ENCODE results near the gene ZNF653. TPM values are rescaled to one million over a fixed set of nuclear protein-coding genes. Genes with fewer than 3 reads are reported as not detected.
A peak's percentile ranks its signal among the peaks of the same experiment; 100 is the strongest.

ZNF653 gene
- total and polyA plus RNA-seq, 7 donors = 4.0 to 11.5 (median 6.2) TPM

DNA sequence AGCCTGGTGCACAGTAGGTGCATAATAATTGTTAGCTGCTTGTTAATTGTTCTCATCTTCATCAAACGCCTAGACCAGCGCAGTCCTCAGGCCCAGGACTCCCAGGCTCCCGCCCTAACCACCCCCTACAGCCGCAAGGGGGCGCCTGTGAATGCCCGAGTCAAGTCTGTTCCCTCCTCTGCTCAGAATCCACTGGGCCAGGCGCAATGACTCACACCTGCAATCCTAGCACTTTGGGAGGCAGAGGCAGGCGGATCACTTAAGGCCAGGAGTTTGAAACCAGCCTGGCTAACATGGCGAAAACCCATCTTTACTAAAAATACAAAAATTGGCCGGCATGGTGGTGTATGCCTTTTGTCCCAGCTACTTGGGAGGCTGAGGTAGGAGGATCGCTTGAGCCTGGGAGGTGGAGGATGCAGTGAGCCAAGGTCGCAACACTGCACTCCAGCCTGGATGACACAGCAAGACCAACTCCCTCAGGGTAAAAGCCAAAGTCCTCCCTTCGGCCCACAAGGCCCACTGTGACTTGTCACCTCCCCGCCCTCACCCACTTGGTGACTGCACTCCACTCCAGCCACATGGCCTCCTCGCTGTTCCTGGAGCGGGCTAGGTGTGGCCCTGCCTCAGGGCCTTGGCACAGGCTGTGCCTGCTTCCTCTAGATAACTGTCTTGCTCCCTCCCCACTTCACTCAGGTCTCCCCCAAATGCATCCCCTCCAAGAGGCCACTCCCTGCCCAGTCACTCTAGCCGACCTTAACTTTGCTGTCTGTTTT lies 9.1 kb downstream of the ZNF653 start:
- 72 to 76% (median 74%) methylated on average over 17 of the region's 17 CpGs for WGBS, 3 donors
- Histone ChIP-seq H3K27ac (no peak overlapping the region), H3K4me1 (no peaks in the 10 kb centered on the region), H3K4me3 (no peak overlapping the region), H3K36me3 (ENCODE audit: insufficient read depth in 1 of 2, low read depth in 1 of 2) (peaks cover 0 to 47% of the 10 kb centered on the region in 2 donors), H3K9me3 (no peaks in the 10 kb centered on the region), H3K27me3 (ENCODE audit: insufficient read depth in 3 of 3, low read length in 2 of 3) (no peaks in the 10 kb centered on the region)
- TF ChIP-seq, protein P1, sequence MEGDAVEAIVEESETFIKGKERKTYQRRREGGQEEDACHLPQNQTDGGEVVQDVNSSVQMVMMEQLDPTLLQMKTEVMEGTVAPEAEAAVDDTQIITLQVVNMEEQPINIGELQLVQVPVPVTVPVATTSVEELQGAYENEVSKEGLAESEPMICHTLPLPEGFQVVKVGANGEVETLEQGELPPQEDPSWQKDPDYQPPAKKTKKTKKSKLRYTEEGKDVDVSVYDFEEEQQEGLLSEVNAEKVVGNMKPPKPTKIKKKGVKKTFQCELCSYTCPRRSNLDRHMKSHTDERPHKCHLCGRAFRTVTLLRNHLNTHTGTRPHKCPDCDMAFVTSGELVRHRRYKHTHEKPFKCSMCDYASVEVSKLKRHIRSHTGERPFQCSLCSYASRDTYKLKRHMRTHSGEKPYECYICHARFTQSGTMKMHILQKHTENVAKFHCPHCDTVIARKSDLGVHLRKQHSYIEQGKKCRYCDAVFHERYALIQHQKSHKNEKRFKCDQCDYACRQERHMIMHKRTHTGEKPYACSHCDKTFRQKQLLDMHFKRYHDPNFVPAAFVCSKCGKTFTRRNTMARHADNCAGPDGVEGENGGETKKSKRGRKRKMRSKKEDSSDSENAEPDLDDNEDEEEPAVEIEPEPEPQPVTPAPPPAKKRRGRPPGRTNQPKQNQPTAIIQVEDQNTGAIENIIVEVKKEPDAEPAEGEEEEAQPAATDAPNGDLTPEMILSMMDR (IDR thresholded peaks at IDR 0.05) = peak; percentile 50
- peak; percentile 52 to 82 (median 72) for ATAC-seq
- intact Hi-C loops (cut with DNase I) = loop anchor here in 1 of 2 donors (5.0 kb wide), 1 partner anchor 91 kb away; no protein-coding TSS in a partner anchor
- peak; percentile 70 to 84 for DNase-seq

DNA sequence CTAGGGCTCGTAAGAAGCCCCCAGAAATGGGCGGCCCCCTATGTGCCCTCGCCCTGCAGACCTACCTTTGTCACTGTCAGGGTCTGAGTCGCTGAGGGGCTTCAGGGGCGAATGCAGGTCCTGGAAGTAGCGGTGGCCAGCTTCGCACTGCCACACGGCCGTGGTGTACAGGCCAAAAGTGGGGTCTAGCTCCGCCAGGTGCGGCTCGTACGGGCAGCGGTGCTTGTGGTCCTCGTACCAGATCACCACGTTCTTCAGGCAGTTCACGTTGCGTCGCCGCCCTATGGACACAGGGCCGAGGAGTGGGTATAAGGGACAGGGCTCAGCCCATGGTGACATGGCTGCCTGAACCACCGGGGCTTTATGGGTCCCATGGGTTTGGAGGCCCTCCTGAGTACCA lies 9.8 kb downstream of the ZNF653 start:
- TF ChIP-seq, protein P1 (IDR thresholded peaks at IDR 0.05) = no peak
- H3K9me3 ChIP-seq = no peaks in the 10 kb centered on the region
- no peak overlapping the region for H3K27ac ChIP-seq
- DNase-seq = no peak
- no peaks in the 10 kb centered on the region for H3K4me1 ChIP-seq
- intact Hi-C loops (cut with DNase I) = loop anchor here in 1 of 2 donors (5.0 kb wide), 1 partner anchor 91 kb away; no protein-coding TSS in a partner anchor
- no peak for ATAC-seq
- H3K27me3 ChIP-seq (ENCODE audit: insufficient read depth in 3 of 3, low read length in 2 of 3) = no peaks in the 10 kb centered on the region
- 93 to 95% (median 94%) methylated on average over 22 of the region's 22 CpGs for WGBS, 3 donors
- H3K36me3 ChIP-seq (ENCODE audit: insufficient read depth in 1 of 2, low read depth in 1 of 2) = peaks cover 0 to 47% of the 10 kb centered on the region in 2 donors
- no peak overlapping the region for H3K4me3 ChIP-seq

DNA sequence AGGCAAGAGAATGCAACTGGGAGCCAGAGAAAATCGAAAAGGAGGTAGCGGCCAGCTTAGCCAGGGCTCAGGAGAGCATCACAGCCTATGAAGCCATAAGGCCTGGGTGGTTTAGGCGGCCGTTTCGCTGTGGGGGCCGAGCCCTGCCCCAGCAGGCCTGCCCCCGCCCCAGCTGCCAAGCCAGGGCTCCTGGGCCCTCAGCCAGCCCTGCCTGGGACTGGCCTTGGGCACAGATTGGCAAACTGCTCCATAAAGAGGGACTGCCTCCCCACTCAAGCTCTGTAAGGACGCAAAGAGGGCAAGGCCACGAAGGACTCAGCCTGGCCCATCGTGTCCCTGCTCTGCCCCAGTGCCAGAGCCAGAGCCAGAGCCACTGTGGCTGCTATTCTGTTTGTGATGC lies 10.2 kb downstream of the ZNF653 start:
- Histone ChIP-seq H3K27ac (no peak overlapping the region), H3K4me3 (no peak overlapping the region), H3K27me3 (ENCODE audit: insufficient read depth in 3 of 3, low read length in 2 of 3) (no peaks in the 10 kb centered on the region), H3K4me1 (no peaks in the 10 kb centered on the region), H3K9me3 (no peaks in the 10 kb centered on the region), H3K36me3 (ENCODE audit: insufficient read depth in 1 of 2, low read depth in 1 of 2) (peaks cover 0 to 51% of the 10 kb centered on the region in 2 donors)
- DNase-seq (no peak), ATAC-seq (no peak)
- TF ChIP-seq, protein P1 (IDR thresholded peaks at IDR 0.05) = no peak
- intact Hi-C loops (cut with DNase I) = loop anchor here in 1 of 2 donors (5.0 kb wide), 1 partner anchor 92 kb away; no protein-coding TSS in a partner anchor
- WGBS, 3 donors = 60 to 74% (median 74%) methylated on average over 9 to 10 of the region's 10 CpGs

DNA sequence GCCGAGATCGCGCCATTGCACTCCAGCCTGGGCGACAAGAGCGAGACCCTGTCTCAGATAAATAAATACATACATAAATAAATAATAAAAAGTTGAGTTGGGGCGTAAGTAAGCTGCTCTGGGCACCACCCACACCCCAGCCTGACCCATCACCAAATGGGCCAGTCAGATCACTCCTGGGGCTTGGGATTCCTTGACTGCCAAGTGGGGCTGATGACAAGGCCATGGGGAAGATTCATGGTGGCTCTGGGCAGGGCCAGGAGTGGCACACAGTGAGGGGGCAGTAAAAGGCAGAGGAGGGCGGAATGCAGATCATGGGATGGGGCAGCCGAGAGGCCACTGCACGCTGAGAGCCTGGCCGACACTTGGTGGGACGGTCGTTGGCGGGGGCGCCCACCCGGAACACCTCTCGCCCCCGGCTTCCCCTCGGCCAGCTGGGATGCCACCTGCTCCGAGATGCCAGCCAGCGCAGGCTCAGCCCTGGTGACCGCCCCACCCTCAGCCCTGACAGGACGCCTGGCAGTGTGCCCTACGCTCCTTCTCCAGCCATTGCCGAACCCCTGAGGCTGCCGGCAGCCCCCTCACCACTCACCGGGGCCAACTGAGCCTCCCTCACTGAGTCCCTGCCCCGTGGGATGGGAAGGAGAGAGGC lies 10.9 kb downstream of the ZNF653 start:
- peaks cover 0 to 51% of the 10 kb centered on the region in 2 donors for H3K36me3 ChIP-seq (ENCODE audit: insufficient read depth in 1 of 2, low read depth in 1 of 2)

More for the DNA sequence above, 10.9 kb downstream of the ZNF653 start:
- no peak overlapping the region for H3K27ac ChIP-seq
- 78 to 85% (median 84%) methylated on average over 20 to 27 of the region's 27 CpGs for WGBS, 3 donors
- H3K9me3 ChIP-seq = no peaks in the 10 kb centered on the region
- DNase-seq (no peak), ATAC-seq (no peak)
- H3K27me3 ChIP-seq (ENCODE audit: insufficient read depth in 3 of 3, low read length in 2 of 3) = no peaks in the 10 kb centered on the region
- TF ChIP-seq, protein P1 (IDR thresholded peaks at IDR 0.05) = no peak
- no peaks in the 10 kb centered on the region for H3K4me1 ChIP-seq
- intact Hi-C loops (cut with DNase I) = loop anchor here in 1 of 2 donors (5.0 kb wide), 1 partner anchor 93 kb away; no protein-coding TSS in a partner anchor
- H3K4me3 ChIP-seq = no peak overlapping the region
